Non-pigmented ciliary epithelial cell (primary cell): ENCODE results near the gene DDHD1.
"Not testable (repeated sequence)": the region's sequence is repeated elsewhere in the genome, so short reads cannot be mapped to it uniquely, and the experiment has no call there.

Source experiments
- DNase-seq: peaks from one replicate; pipeline ENCODE4 v3.0.0-alpha.2; 2010; ENCODE audit warnings: low read depth

The DDHD1 gene

GRCh38 chr14:53106768-53107167, 46.4 kb downstream of the DDHD1 start:
- no peak for DNase-seq

- DNase-seq, result no peak
These were observed 49.3 kb downstream of the DDHD1 start for GRCh38 chr14:53103636-53104340.

- no peak for DNase-seq
These were observed 59.9 kb downstream of the DDHD1 start for GRCh38 chr14:53093206-53093605.

- no peak for DNase-seq
These were observed 62.3 kb downstream of the DDHD1 start for GRCh38 chr14:53090853-53091252.

GRCh38 chr14:53084954-53085353, 68.2 kb downstream of the DDHD1 start:
- DNase-seq, result not testable (repeated sequence)

GRCh38 chr14:53064475-53064874, 88.6 kb downstream of the DDHD1 start:
- DNase-seq, result no peak

GRCh38 chr14:53062856-53063255, 90.3 kb downstream of the DDHD1 start:
- no peak for DNase-seq

GRCh38 chr14:53060046-53060445, 93.1 kb downstream of the DDHD1 start:
- no peak for DNase-seq

GRCh38 chr14:53055003-53055402, 98.1 kb downstream of the DDHD1 start:
- DNase-seq, result no peak

- no peak for DNase-seq
These were observed 98.7 kb downstream of the DDHD1 start for GRCh38 chr14:53054457-53054856.

GRCh38 chr14:53048631-53049030, 104.5 kb downstream of the DDHD1 start:
- no peak for DNase-seq

- DNase-seq, result no peak
These were observed 105.6 kb downstream of the DDHD1 start for GRCh38 chr14:53047307-53048069.

- DNase-seq, result peak; percentile 54
These were observed 108.6 kb downstream of the DDHD1 start for GRCh38 chr14:53044486-53044885.

- no peak for DNase-seq
These were observed 110.0 kb downstream of the DDHD1 start for GRCh38 chr14:53043027-53043581.

GRCh38 chr14:53042480-53042879, 110.6 kb downstream of the DDHD1 start:
- no peak for DNase-seq

- DNase-seq, result no peak
These were observed 112.1 kb downstream of the DDHD1 start for GRCh38 chr14:53041067-53041466.

- no peak for DNase-seq
These were observed 114.5 kb downstream of the DDHD1 start for GRCh38 chr14:53038629-53039028.

GRCh38 chr14:53037016-53037415, 116.1 kb downstream of the DDHD1 start:
- no peak for DNase-seq

- DNase-seq, result no peak
These were observed 117.5 kb downstream of the DDHD1 start for GRCh38 chr14:53035336-53036210.

- DNase-seq, result no peak
These were observed 118.4 kb downstream of the DDHD1 start for GRCh38 chr14:53034688-53035230.

- no peak for DNase-seq
These were observed 119.1 kb downstream of the DDHD1 start for GRCh38 chr14:53034036-53034435.

- DNase-seq, result no peak
These were observed 120.2 kb downstream of the DDHD1 start for GRCh38 chr14:53032838-53033390.
